WTC11 (cell line): ENCODE results near the gene PGGT1B. TPM values are rescaled to one million over a fixed set of nuclear protein-coding genes. Genes with fewer than 3 reads are reported as not detected.

ENCODE experiments used
- ATAC-seq: fragments of 200-7000 bp; cut with Tn5 transposase; 2 replicates; pipeline ENCODE4 v1.10.0; 2021; ENCODE audit warnings: mild to moderate bottlenecking, moderate library complexity
- CTCF ChIA-PET: fragments of 300-600 bp; sonication (Branson Sonifier 250); formaldehyde crosslinking; loops from one replicate; lab custom pipeline; 2021; ENCODE audit warnings: antibody characterized with exemption; lab: Charles Lee
- POLR2A ChIA-PET: fragments of 350-600 bp; sonication (Branson Sonifier 250); formaldehyde crosslinking; loops from one replicate; lab custom pipeline; 2021; ENCODE audit warnings: antibody characterized with exemption; lab: Charles Lee
- DNase-seq: peaks from one replicate; pipeline ENCODE4 v3.0.0; 2021; ENCODE audit warnings: low spot score
- H3K27ac Mint-ChIP-seq: 2 replicates; pipeline ENCODE4 v1.8.0; 2021; ENCODE audit warnings: mixed read lengths
- H3K27me3 Mint-ChIP-seq: 2 replicates; pipeline ENCODE4 v1.8.0; 2021; ENCODE audit warnings: low read depth, mild to moderate bottlenecking, moderate library complexity, mixed read lengths
- H3K36me3 Mint-ChIP-seq: 2 replicates; pipeline ENCODE4 v1.8.0; 2021; ENCODE audit warnings: mixed read lengths
- H3K4me1 Mint-ChIP-seq: 2 replicates; pipeline ENCODE4 v1.8.0; 2022; ENCODE audit warnings: mixed read lengths
- H3K4me3 Mint-ChIP-seq: 2 replicates; pipeline ENCODE4 v1.8.0; 2021; ENCODE audit warnings: mild to moderate bottlenecking, moderate library complexity, mixed read lengths
- H3K9me3 Mint-ChIP-seq: 2 replicates; pipeline ENCODE4 v1.8.0; 2021; ENCODE audit warnings: mixed read lengths
- E2F4 ChIP-seq: sonication (generic); formaldehyde crosslinking; IDR thresholded peaks from 2 replicates; pipeline ENCODE4 v1.8.1; 2022; ENCODE audit warnings: low read depth, mild to moderate bottlenecking, moderate library complexity, missing genetic modification reagents, borderline replicate concordance
- EMX1 ChIP-seq: fragments of 250-450 bp; sonication (Bioruptor Pico); IDR thresholded peaks from 2 replicates; pipeline ENCODE4 v1.8.0; 2021; ENCODE audit warnings: mild to moderate bottlenecking
- FOXP1 ChIP-seq: sonication (generic); formaldehyde crosslinking; IDR thresholded peaks from 2 replicates; pipeline ENCODE4 v1.8.0; 2022; ENCODE audit warnings: missing genetic modification reagents, mild to moderate bottlenecking, moderate library complexity, borderline replicate concordance
- JUN ChIP-seq: sonication (generic); formaldehyde crosslinking; IDR thresholded peaks from 2 replicates; pipeline ENCODE4 v1.8.0; 2023; ENCODE audit warnings: mild to moderate bottlenecking, missing genetic modification reagents
- NR1H2 ChIP-seq: sonication (generic); formaldehyde crosslinking; IDR thresholded peaks from 2 replicates; pipeline ENCODE4 v1.9.0; 2021; ENCODE audit warnings: mild to moderate bottlenecking, moderate library complexity, missing genetic modification reagents
- NR2C2 ChIP-seq: sonication (generic); formaldehyde crosslinking; IDR thresholded peaks from 2 replicates; pipeline ENCODE4 v1.8.0; 2022; ENCODE audit warnings: mild to moderate bottlenecking, missing genetic modification reagents
- TEAD4 ChIP-seq: sonication (generic); formaldehyde crosslinking; IDR thresholded peaks from 2 replicates; pipeline ENCODE4 v1.8.0; 2022; ENCODE audit warnings: mild to moderate bottlenecking, missing genetic modification reagents
- ZBTB43 ChIP-seq: sonication (generic); formaldehyde crosslinking; IDR thresholded peaks from 2 replicates; pipeline ENCODE4 v1.8.1; 2023; ENCODE audit warnings: mild to moderate bottlenecking, missing genetic modification reagents
- ZNF263 ChIP-seq: sonication (generic); formaldehyde crosslinking; IDR thresholded peaks from 2 replicates; pipeline ENCODE4 v1.8.1; 2022; ENCODE audit warnings: low read depth, mild to moderate bottlenecking, moderate library complexity, missing genetic modification reagents
- ZNF317 ChIP-seq: sonication (generic); formaldehyde crosslinking; IDR thresholded peaks from 2 replicates; pipeline ENCODE4 v1.8.1; 2023; ENCODE audit warnings: low read depth, mild to moderate bottlenecking, moderate library complexity, missing genetic modification reagents, borderline replicate concordance
- ZSCAN18 ChIP-seq: fragments of 250-450 bp; sonication (Bioruptor Pico); IDR thresholded peaks from 2 replicates; pipeline ENCODE4 v2.1.2; 2022; ENCODE audit warnings: mild to moderate bottlenecking, moderate library complexity
- total RNA-seq: library from RNA; stranded (reverse); gene quantifications from 3 replicates; pipeline ENCODE4 v1.2.3, GENCODE V29; 2021
- TF ChIP-seq, protein P1 (sequence below): sonication (generic); formaldehyde crosslinking; IDR thresholded peaks from 2 replicates; pipeline ENCODE4 v1.8.1; 2023; ENCODE audit warnings: mild to moderate bottlenecking, moderate library complexity, missing genetic modification reagents
- TF ChIP-seq, protein P2 (sequence below): fragments of 200-600 bp; IDR thresholded peaks from 2 replicates; pipeline ENCODE4 v1.8.0; 2022; ENCODE audit warnings: antibody characterized with exemption
- TF ChIP-seq, protein P3 (sequence below): sonication (generic); formaldehyde crosslinking; IDR thresholded peaks from 2 replicates; pipeline ENCODE4 v1.8.1; 2023; ENCODE audit warnings: mild to moderate bottlenecking, missing genetic modification reagents

The PGGT1B gene
- total RNA-seq, 1 experiment from 2014 or later = 43.0 TPM

GRCh38 chr5:115227281-115227680 lies 35.4 kb downstream of the PGGT1B start:
- DNase-seq = no peak
- H3K4me3 Mint-ChIP-seq = no peak overlapping the region
- peaks cover 18% of the 10 kb centered on the region for H3K36me3 Mint-ChIP-seq
- TF ChIP-seq TEAD4 (CRISPR knock-in tag) (no peak), ZNF263 (no peak)
- TF ChIP-seq, protein P1, sequence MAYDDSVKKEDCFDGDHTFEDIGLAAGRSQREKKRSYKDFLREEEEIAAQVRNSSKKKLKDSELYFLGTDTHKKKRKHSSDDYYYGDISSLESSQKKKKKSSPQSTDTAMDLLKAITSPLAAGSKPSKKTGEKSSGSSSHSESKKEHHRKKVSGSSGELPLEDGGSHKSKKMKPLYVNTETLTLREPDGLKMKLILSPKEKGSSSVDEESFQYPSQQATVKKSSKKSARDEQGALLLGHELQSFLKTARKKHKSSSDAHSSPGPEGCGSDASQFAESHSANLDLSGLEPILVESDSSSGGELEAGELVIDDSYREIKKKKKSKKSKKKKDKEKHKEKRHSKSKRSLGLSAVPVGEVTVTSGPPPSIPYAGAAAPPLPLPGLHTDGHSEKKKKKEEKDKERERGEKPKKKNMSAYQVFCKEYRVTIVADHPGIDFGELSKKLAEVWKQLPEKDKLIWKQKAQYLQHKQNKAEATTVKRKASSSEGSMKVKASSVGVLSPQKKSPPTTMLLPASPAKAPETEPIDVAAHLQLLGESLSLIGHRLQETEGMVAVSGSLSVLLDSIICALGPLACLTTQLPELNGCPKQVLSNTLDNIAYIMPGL (CRISPR knock-in tag) = no peak
- TF ChIP-seq, all 79 proteins: peak for 0
- POLR2A ChIA-PET = no interaction called here
- Mint-ChIP-seq H3K27ac (no peak overlapping the region), H3K9me3 (no peaks in the 10 kb centered on the region), H3K4me1 (no peaks in the 10 kb centered on the region), H3K27me3 (no peaks in the 10 kb centered on the region)
- no peak for ATAC-seq
- CTCF ChIA-PET = no interaction called here

DNA sequence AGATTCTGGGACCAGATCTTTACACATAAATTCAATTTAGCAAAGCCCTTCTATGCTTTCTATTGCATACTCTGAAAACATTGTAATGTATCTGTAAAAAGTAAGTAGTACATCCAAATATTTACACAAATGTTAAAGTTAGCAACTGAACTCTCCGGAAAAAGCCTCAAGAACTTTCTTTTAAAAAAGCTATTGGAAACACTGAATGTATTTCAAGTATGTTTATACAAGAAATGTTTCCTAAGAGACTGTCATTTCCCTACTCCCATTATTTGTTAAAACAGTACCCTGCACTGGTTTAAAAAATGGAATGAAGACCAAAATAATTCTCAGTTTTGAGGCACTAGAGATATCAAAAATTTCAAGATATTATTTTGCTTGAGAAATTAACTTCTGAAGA lies 48.1 kb downstream of the PGGT1B start:
- ChIA-PET CTCF (no interaction called here), POLR2A (no interaction called here)
- no peak overlapping the region for H3K27ac Mint-ChIP-seq
- H3K36me3 Mint-ChIP-seq = peaks cover 14% of the 10 kb centered on the region
- H3K9me3 Mint-ChIP-seq = no peaks in the 10 kb centered on the region
- H3K4me3 Mint-ChIP-seq = no peak overlapping the region
- no peak for ATAC-seq
- DNase-seq = no peak
- no peaks in the 10 kb centered on the region for H3K27me3 Mint-ChIP-seq
- no peaks in the 10 kb centered on the region for H3K4me1 Mint-ChIP-seq
- TF ChIP-seq FOXP1 (CRISPR knock-in tag) (no peak), JUN (no peak), ZBTB43 (CRISPR knock-in tag) (no peak), NR1H2 (CRISPR knock-in tag) (no peak), NR2C2 (CRISPR knock-in tag) (no peak)
- TF ChIP-seq, protein P2, sequence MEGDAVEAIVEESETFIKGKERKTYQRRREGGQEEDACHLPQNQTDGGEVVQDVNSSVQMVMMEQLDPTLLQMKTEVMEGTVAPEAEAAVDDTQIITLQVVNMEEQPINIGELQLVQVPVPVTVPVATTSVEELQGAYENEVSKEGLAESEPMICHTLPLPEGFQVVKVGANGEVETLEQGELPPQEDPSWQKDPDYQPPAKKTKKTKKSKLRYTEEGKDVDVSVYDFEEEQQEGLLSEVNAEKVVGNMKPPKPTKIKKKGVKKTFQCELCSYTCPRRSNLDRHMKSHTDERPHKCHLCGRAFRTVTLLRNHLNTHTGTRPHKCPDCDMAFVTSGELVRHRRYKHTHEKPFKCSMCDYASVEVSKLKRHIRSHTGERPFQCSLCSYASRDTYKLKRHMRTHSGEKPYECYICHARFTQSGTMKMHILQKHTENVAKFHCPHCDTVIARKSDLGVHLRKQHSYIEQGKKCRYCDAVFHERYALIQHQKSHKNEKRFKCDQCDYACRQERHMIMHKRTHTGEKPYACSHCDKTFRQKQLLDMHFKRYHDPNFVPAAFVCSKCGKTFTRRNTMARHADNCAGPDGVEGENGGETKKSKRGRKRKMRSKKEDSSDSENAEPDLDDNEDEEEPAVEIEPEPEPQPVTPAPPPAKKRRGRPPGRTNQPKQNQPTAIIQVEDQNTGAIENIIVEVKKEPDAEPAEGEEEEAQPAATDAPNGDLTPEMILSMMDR = no peak

GRCh38 chr5:115209279-115209678 lies 53.4 kb downstream of the PGGT1B start:
- no peaks in the 10 kb centered on the region for H3K27me3 Mint-ChIP-seq
- no peak for ATAC-seq
- CTCF ChIA-PET = no interaction called here

DNA sequence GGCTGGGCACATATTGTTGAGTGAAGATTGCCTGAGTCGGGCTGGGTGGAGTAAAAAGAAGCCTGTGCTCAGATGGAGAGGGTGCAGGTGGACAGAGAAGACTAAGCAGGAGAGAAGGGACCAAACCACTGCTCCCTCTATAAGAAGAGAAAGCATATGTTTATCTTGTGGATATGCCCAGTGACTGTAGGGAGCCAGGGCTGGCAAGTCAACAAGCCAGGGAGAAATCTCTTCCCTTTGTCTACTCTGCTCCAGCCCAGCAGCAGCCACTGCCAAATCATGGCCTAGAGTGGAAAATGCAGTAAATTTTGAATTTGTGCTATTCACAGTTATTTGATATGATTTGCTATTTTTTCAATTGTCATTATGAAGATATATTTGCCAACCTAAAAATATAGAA lies 59.7 kb downstream of the PGGT1B start:
- Mint-ChIP-seq H3K9me3 (no peaks in the 10 kb centered on the region), H3K27ac (no peak overlapping the region), H3K36me3 (no peaks in the 10 kb centered on the region), H3K4me3 (no peak overlapping the region), H3K4me1 (no peaks in the 10 kb centered on the region), H3K27me3 (peaks cover 2% of the 10 kb centered on the region; the same call in 1 of the 2 replicates)
- ChIA-PET POLR2A (no interaction called here), CTCF (no interaction called here)
- no peak for TF ChIP-seq EMX1 (CRISPR knock-in tag)
- TF ChIP-seq, protein P3, sequence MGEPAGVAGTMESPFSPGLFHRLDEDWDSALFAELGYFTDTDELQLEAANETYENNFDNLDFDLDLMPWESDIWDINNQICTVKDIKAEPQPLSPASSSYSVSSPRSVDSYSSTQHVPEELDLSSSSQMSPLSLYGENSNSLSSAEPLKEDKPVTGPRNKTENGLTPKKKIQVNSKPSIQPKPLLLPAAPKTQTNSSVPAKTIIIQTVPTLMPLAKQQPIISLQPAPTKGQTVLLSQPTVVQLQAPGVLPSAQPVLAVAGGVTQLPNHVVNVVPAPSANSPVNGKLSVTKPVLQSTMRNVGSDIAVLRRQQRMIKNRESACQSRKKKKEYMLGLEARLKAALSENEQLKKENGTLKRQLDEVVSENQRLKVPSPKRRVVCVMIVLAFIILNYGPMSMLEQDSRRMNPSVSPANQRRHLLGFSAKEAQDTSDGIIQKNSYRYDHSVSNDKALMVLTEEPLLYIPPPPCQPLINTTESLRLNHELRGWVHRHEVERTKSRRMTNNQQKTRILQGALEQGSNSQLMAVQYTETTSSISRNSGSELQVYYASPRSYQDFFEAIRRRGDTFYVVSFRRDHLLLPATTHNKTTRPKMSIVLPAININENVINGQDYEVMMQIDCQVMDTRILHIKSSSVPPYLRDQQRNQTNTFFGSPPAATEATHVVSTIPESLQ (CRISPR knock-in tag) = no peak
- no peak for TF ChIP-seq JUN
- TF ChIP-seq E2F4 (CRISPR knock-in tag) = no peak
- ATAC-seq (no peak), DNase-seq (no peak)

More at GRCh38 chr5:115209279-115209678, 53.4 kb downstream of the PGGT1B start:
- POLR2A ChIA-PET = no interaction called here
- Mint-ChIP-seq H3K9me3 (no peaks in the 10 kb centered on the region), H3K36me3 (peaks cover 9% of the 10 kb centered on the region), H3K27ac (peak overlapping the region; percentile 37)
- TF ChIP-seq JUN (no peak), ZSCAN18 (CRISPR knock-in tag) (no peak), ZNF317 (CRISPR knock-in tag) (no peak)
- TF ChIP-seq, all 79 proteins: peak for 0
- Mint-ChIP-seq H3K4me1 (no peaks in the 10 kb centered on the region), H3K4me3 (no peak overlapping the region)
- no peak for DNase-seq
